Fibroblast of lung (primary cell): ENCODE results near the gene IGFBPL1.

ENCODE experiments used
- CTCF ChIP-seq, 2 donors: IDR thresholded peaks in 1 of 2; conservative IDR thresholded peaks in 1 of 2; 1 replicate in 1 of 2; 2 replicates in 1 of 2; pipeline ENCODE4 v1.5.1; 2011 to 2012; ENCODE audit warnings: low read length in 2 of 2, control low read depth in 1 of 2, inconsistent platforms in 1 of 2, low read depth in 1 of 2, mild to moderate bottlenecking in 1 of 2
- EZH2 ChIP-seq: IDR thresholded peaks from 2 replicates; pipeline ENCODE4 v1.5.1; 2012; ENCODE audit warnings: low read length, control low read depth, mild to moderate bottlenecking; ENCODE audit errors: missing control alignments

DNA sequence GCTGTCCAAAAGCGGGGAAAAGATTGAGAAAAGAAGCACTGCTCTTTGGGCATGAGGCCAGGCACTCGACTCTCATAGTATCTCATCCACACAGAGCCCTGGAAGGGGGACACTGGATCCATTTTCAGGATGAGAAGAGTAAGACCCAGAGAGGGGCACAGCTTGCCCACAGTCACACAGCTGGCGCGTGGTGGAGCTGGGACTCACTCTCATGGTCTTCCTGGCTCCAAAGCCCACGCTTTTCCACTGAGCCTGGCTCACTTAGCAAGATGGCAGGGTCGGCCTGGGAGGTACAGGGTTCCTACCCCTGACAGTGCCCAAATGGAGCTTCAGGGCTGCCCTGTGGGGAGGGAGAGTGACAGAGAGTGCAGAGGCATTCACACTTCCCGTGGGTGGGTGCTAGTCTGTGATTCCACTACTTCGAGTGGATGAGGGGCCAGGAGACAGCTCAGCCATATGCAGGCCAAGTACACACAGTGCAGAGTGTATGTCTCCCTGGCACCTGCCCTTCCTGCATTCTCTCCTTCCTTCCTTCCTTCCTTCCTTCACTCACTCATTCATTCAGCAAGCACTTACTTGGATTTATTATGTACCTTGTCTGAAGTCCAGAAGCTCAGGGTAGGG, 18.3 kb upstream of the IGFBPL1 start:
- TF ChIP-seq EZH2, result no peak
- TF ChIP-seq CTCF (conservative IDR thresholded peaks at IDR 0.05 in 1 of 2, IDR thresholded peaks at IDR 0.05 in 1 of 2; ENCODE audit: low read depth in 1 of 2, low read length in 2 of 2), result no peak
